Stomach (tissue), 9 donors: ENCODE measurements around the gene THAP6. TPM values are rescaled to one million over a fixed set of nuclear protein-coding genes. Genes with fewer than 3 reads are reported as not detected.
"Not testable (repeated sequence)": the region's sequence is repeated elsewhere in the genome, so short reads cannot be mapped to it uniquely, and the experiment has no call there.

Source experiments
- DNase-seq, 2 donors: peaks; one replicate each; pipeline versions ENCODE4 v3.0.0 to v3.0.0-alpha.2; 2013 to 2019
- H3K27ac ChIP-seq, 5 donors: fragments of 200-600 bp in 4 of 5; sonication (generic) in 4 of 5; one replicate each; pipeline ENCODE4 v1.5.1; 2013 to 2019; ENCODE audit warnings: mild to moderate bottlenecking in 1 of 5, moderate library complexity in 1 of 5
- H3K27me3 ChIP-seq, 3 donors: fragments of 200-600 bp; sonication (generic); one replicate each; pipeline ENCODE4 v1.5.1; 2017 to 2019; ENCODE audit warnings: mixed run types in 1 of 3
- H3K36me3 ChIP-seq, 4 donors: fragments of 200-600 bp; sonication (generic); 1 replicate in 3 of 4; 2 replicates in 1 of 4; pipeline ENCODE4 v1.5.1; 2016 to 2019
- H3K4me1 ChIP-seq, 4 donors: fragments of 200-600 bp; sonication (generic); one replicate each; pipeline ENCODE4 v1.5.1; 2016 to 2019
- H3K4me3 ChIP-seq, 4 donors: fragments of 200-600 bp; sonication (generic) in 3 of 4; one replicate each; pipeline ENCODE4 v1.5.1; 2016 to 2019; ENCODE audit warnings: mild to moderate bottlenecking in 1 of 4
- H3K9me3 ChIP-seq, 4 donors: fragments of 200-600 bp; sonication (generic); one replicate each; pipeline ENCODE4 v1.5.1; 2016 to 2019
- CTCF ChIP-seq, 7 experiments: fragments of 450-650 bp in 4 of 7; fragments of 200-600 bp in 3 of 7; sonication (generic) in 3 of 7; IDR thresholded peaks; one replicate each; pipeline ENCODE4 v1.5.1; 2016 to 2019; ENCODE audit warnings: antibody characterized with exemption in 7 of 7, control low read depth in 2 of 7, mild to moderate bottlenecking in 1 of 7
- EP300 ChIP-seq: sonication (generic); formaldehyde crosslinking; IDR thresholded peaks from one replicate; pipeline ENCODE4 v1.6.1; 2017; ENCODE audit warnings: antibody characterized with exemption
- POLR2A ChIP-seq, 4 donors: fragments of 450-650 bp; IDR thresholded peaks; one replicate each; pipeline ENCODE4 v1.6.1; 2016; ENCODE audit warnings: antibody characterized with exemption in 4 of 4, control low read depth in 2 of 4, mild to moderate bottlenecking in 1 of 4, moderate library complexity in 1 of 4
- POLR2AphosphoS5 ChIP-seq, 3 donors: sonication (generic); formaldehyde crosslinking; IDR thresholded peaks; one replicate each; pipeline ENCODE4 v1.6.1; 2016; ENCODE audit warnings: antibody characterized with exemption in 3 of 3
- WGBS, 5 donors: extraction: QIAGEN DNeasy Blood & Tissue Kit in 3 of 5; methylation state at CpG; one replicate each; pipeline versions ENCODE4 v1.1.5 to v1.1.7; 2013 to 2018; 5-methylcytosine and 5-hydroxymethylcytosine counted together
- intact Hi-C: fragments of 100-400 bp; cut with DNase I; formaldehyde crosslinking; loops from one replicate; pipeline ENCODE4 v1.15.1; 2023; ENCODE audit warnings: low total_unique reads
- polyA plus RNA-seq, 3 donors: library from polyadenylated mRNA; stranded (reverse); fragments of 200-250 nt; gene quantifications; one replicate each; pipeline ENCODE4 v1.2.3, GENCODE V29; 2013
- total RNA-seq, 5 donors: library from RNA; depleted of rRNA; stranded (reverse); fragments of >200 nt; gene quantifications; one replicate each; pipeline versions ENCODE4 v1.1.0 to v1.2.3, GENCODE V29; 2014 to 2016
- donor health status: healthy with polysubstance abuse.
- donor health status: Bipolar disorder and iron deficiency.
- donor health status: healthy.

The THAP6 gene
- total and polyA plus RNA-seq, 8 donors = 2.0 to 30.3 (median 6.9) TPM; not detected in 1

- Histone ChIP-seq H3K4me3 (no peak overlapping the region), H3K9me3 (no peaks in the 10 kb centered on the region), H3K4me1 (no peaks in the 10 kb centered on the region), H3K27ac (no peak overlapping the region), H3K36me3 (peaks cover 3 to 95% (median 80%) of the 10 kb centered on the region in 4 donors), H3K27me3 (no peaks in the 10 kb centered on the region)
- no peak for DNase-seq
- intact Hi-C loops = no loop called here
- 94 to 98% (median 97%) methylated on average over 1 of the region's 1 CpG for WGBS, 5 donors
- no peak for TF ChIP-seq POLR2A (IDR thresholded peaks at IDR 0.05)
These were observed 10.8 kb downstream of the THAP6 start for GRCh38 chr4:75525086-75525485.

- 90 to 100% (median 94%) methylated on average over 1 of the region's 1 CpG for WGBS, 5 donors
- DNase-seq = no peak
- Histone ChIP-seq H3K27ac (no peak overlapping the region), H3K9me3 (no peaks in the 10 kb centered on the region), H3K4me1 (no peaks in the 10 kb centered on the region), H3K36me3 (peaks cover 4 to 99% (median 86%) of the 10 kb centered on the region in 4 donors), H3K4me3 (no peak overlapping the region), H3K27me3 (no peaks in the 10 kb centered on the region)
- intact Hi-C loops = no loop called here
- no peak for TF ChIP-seq POLR2A (IDR thresholded peaks at IDR 0.05)
- TF ChIP-seq EP300 = no peak
- no peak for TF ChIP-seq CTCF (IDR thresholded peaks at IDR 0.05)
- no peak for TF ChIP-seq POLR2AphosphoS5 (IDR thresholded peaks at IDR 0.05)
These were observed 11.6 kb downstream of the THAP6 start for GRCh38 chr4:75525910-75526309.

GRCh38 chr4:75527482-75527881 is 13.2 kb downstream of the THAP6 start:
- peaks cover 0 to 10% (median 0%) of the 10 kb centered on the region in 4 donors for H3K9me3 ChIP-seq
- intact Hi-C loops = no loop called here
- DNase-seq = no peak
- H3K4me1 ChIP-seq = no peaks in the 10 kb centered on the region
- H3K27me3 ChIP-seq = no peaks in the 10 kb centered on the region
- TF ChIP-seq POLR2AphosphoS5 (IDR thresholded peaks at IDR 0.05) (no peak), EP300 (no peak), POLR2A (IDR thresholded peaks at IDR 0.05) (no peak), CTCF (IDR thresholded peaks at IDR 0.05) (no peak)
- H3K4me3 ChIP-seq = no peak overlapping the region
- H3K27ac ChIP-seq = no peak overlapping the region
- H3K36me3 ChIP-seq = peaks cover 12 to 100% (median 92%) of the 10 kb centered on the region in 4 donors

GRCh38 chr4:75530556-75531322 is 16.5 kb downstream of the THAP6 start:
- no peak for DNase-seq
- no peaks in the 10 kb centered on the region for H3K4me1 ChIP-seq
- no peak overlapping the region for H3K4me3 ChIP-seq
- WGBS, 5 donors = 87 to 97% (median 96%) methylated on average over 2 of the region's 2 CpGs
- H3K27ac ChIP-seq = no peak overlapping the region
- no peaks in the 10 kb centered on the region for H3K27me3 ChIP-seq
- no peak for TF ChIP-seq CTCF (IDR thresholded peaks at IDR 0.05)
- TF ChIP-seq EP300 = no peak
- TF ChIP-seq POLR2A (IDR thresholded peaks at IDR 0.05) = no peak
- TF ChIP-seq POLR2AphosphoS5 (IDR thresholded peaks at IDR 0.05) = no peak
- intact Hi-C loops = no loop called here
- peaks cover 12 to 79% (median 78%) of the 10 kb centered on the region in 4 donors for H3K36me3 ChIP-seq
- H3K9me3 ChIP-seq = peaks cover 0 to 21% (median 3%) of the 10 kb centered on the region in 4 donors

- H3K4me3 ChIP-seq, DNase-seq, H3K27me3 ChIP-seq, H3K4me1 ChIP-seq, H3K27ac ChIP-seq, intact Hi-C loops: not testable (repeated sequence)
- Histone ChIP-seq H3K9me3 (peaks cover 0 to 21% (median 3%) of the 10 kb centered on the region in 4 donors), H3K36me3 (peaks cover 9 to 70% (median 69%) of the 10 kb centered on the region in 4 donors)
- WGBS, 5 donors = 74 to 98% (median 97%) methylated on average over 7 of the region's 7 CpGs
These were observed 17.4 kb downstream of the THAP6 start for GRCh38 chr4:75531536-75532143.

GRCh38 chr4:75533339-75533887 is 19.1 kb downstream of the THAP6 start:
- Histone ChIP-seq H3K36me3 (peaks cover 9 to 59% (median 53%) of the 10 kb centered on the region in 4 donors), H3K9me3 (peaks cover 0 to 21% (median 3%) of the 10 kb centered on the region in 4 donors)
- H3K27me3 ChIP-seq, H3K4me3 ChIP-seq, DNase-seq, H3K4me1 ChIP-seq, H3K27ac ChIP-seq, intact Hi-C loops: not testable (repeated sequence)
- 95 to 99% (median 97%) methylated on average over 4 of the region's 4 CpGs for WGBS, 5 donors

- H3K27me3 ChIP-seq, DNase-seq, H3K4me3 ChIP-seq, intact Hi-C loops, H3K27ac ChIP-seq, H3K4me1 ChIP-seq: not testable (repeated sequence)
- Histone ChIP-seq H3K36me3 (peaks cover 9 to 59% (median 49%) of the 10 kb centered on the region in 4 donors), H3K9me3 (peaks cover 0 to 21% (median 3%) of the 10 kb centered on the region in 4 donors)
These were observed 19.7 kb downstream of the THAP6 start for GRCh38 chr4:75533926-75534325.

- WGBS, 5 donors = 83 to 93% (median 91%) methylated on average over 6 of the region's 6 CpGs
- intact Hi-C loops, H3K4me1 ChIP-seq, H3K4me3 ChIP-seq, H3K27me3 ChIP-seq, DNase-seq, H3K27ac ChIP-seq: not testable (repeated sequence)
- peaks cover 0 to 13% (median 3%) of the 10 kb centered on the region in 4 donors for H3K9me3 ChIP-seq
- H3K36me3 ChIP-seq = peaks cover 0 to 52% (median 34%) of the 10 kb centered on the region in 4 donors
These were observed 23.0 kb downstream of the THAP6 start for GRCh38 chr4:75537308-75537707.
